HepG2 (cell line): ENCODE data around the gene SNX3. TPM values are rescaled to one million over a fixed set of nuclear protein-coding genes. Genes with fewer than 3 reads are reported as not detected.

Source experiments
- ATAC-seq: fragments of 200-7000 bp; cut with Tn5 transposase; 3 replicates; pipeline ENCODE4 v1.9.1; 2020; ENCODE audit warnings: mild to moderate bottlenecking, moderate library complexity
- BruUV-seq: library from RNA; stranded (reverse); fragments of 400-500 nt; replicated peaks from 2 replicates; lab custom pipeline; 2021; lab: Mats Ljungman, UMichigan
- CTCF ChIA-PET: fragments of 300-600 bp; formaldehyde crosslinking; extraction: SDS; loops from one replicate; lab custom pipeline; 2021; ENCODE audit warnings: low total read pairs, inconsistent platforms, low intra/inter-chr PET ratio; lab: Yijun Ruan, JAX
- POLR2A ChIA-PET: fragments of 350-600 bp; sonication (Branson Sonifier 250); formaldehyde crosslinking; loops from one replicate; lab custom pipeline; 2020; ENCODE audit warnings: antibody characterized with exemption, inconsistent platforms; lab: Yijun Ruan, JAX
- DNase-seq: peaks from one replicate; pipeline ENCODE4 v3.0.0-alpha.2; 2015; ENCODE audit warnings: low spot score
- FAIRE-seq: peaks from 3 replicates; lab custom pipeline; 2011; peaks lifted over from hg19 to GRCh38; lab: Jason Lieb, UNC
- H2AFZ ChIP-seq: one replicate; pipeline ENCODE4 v1.6.1; 2011; ENCODE audit warnings: low read length, inconsistent platforms
- H3K27ac ChIP-seq: fragments of 300-600 bp; 3 replicates; pipeline ENCODE4 v1.8.0; 2011; ENCODE audit warnings: mixed run types, mild to moderate bottlenecking, mixed read lengths, low read length, inconsistent platforms; ENCODE audit not compliant: insufficient read depth; ENCODE audit errors: extremely low read length
- H3K27me3 ChIP-seq, 2 experiments: fragments of 200-600 bp in 1 of 2; 2 replicates in 1 of 2; 3 replicates in 1 of 2; pipeline versions ENCODE4 v1.6.0 to v1.8.0; 2011; ENCODE audit warnings: low read length in 2 of 2, mild to moderate bottlenecking in 2 of 2, moderate library complexity in 2 of 2, inconsistent platforms in 1 of 2; ENCODE audit not compliant: insufficient read depth in 2 of 2, control insufficient read depth in 1 of 2
- H3K36me3 ChIP-seq, 2 experiments: fragments of 200-600 bp in 1 of 2; replicated peaks in 1 of 2; 2 replicates in 1 of 2; 3 replicates in 1 of 2; pipeline versions ENCODE4 v1.5.1 to v1.8.0; 2011; ENCODE audit warnings: low read length in 2 of 2, inconsistent platforms in 1 of 2; ENCODE audit not compliant: insufficient read depth in 2 of 2, control insufficient read depth in 1 of 2
- H3K4me1 ChIP-seq: 2 replicates; pipeline ENCODE4 v1.5.1; 2012; ENCODE audit warnings: low read length, inconsistent platforms; ENCODE audit not compliant: insufficient read depth
- H3K4me2 ChIP-seq: 2 replicates; pipeline ENCODE4 v1.6.0; 2011; ENCODE audit warnings: low read depth, low read length, inconsistent platforms
- H3K4me3 ChIP-seq, 3 experiments: fragments of 200-600 bp in 1 of 3; sonication (generic), shearing (Covaris generic) in 1 of 3; replicated peaks in 1 of 3; 2 replicates each; pipeline ENCODE4 v1.5.1; 2011 to 2016; ENCODE audit warnings: low read length in 3 of 3, inconsistent platforms in 2 of 3, low read depth in 2 of 3, mild to moderate bottlenecking in 2 of 3, control low read depth in 1 of 3, mixed read lengths in 1 of 3; ENCODE audit not compliant: insufficient read depth in 1 of 3
- H3K79me2 ChIP-seq: one replicate; pipeline ENCODE4 v1.6.1; 2011; ENCODE audit warnings: low read length, inconsistent platforms; ENCODE audit not compliant: insufficient read depth
- H3K9ac ChIP-seq: 2 replicates; pipeline ENCODE4 v1.6.0; 2011; ENCODE audit warnings: mild to moderate bottlenecking, low read depth, low read length, inconsistent platforms; ENCODE audit not compliant: insufficient read depth
- H3K9me3 ChIP-seq: 2 replicates; pipeline ENCODE4 v1.5.1; 2012; ENCODE audit warnings: mild to moderate bottlenecking, low read length
- H4K20me1 ChIP-seq: 2 replicates; pipeline ENCODE4 v1.6.0; 2011; ENCODE audit warnings: inconsistent platforms, mild to moderate bottlenecking, low read length, moderate library complexity; ENCODE audit not compliant: insufficient read depth
- BORCS8-MEF2B ChIP-seq: sonication (generic); formaldehyde crosslinking; IDR thresholded peaks from 2 replicates; pipeline ENCODE4 v1.8.0; 2022; ENCODE audit warnings: mild to moderate bottlenecking, missing genetic modification reagents
- CREB3 ChIP-seq: sonication (generic); formaldehyde crosslinking; IDR thresholded peaks from 2 replicates; pipeline ENCODE4 v1.5.0; 2020; ENCODE audit warnings: missing genetic modification reagents
- KDM5B ChIP-seq: sonication (generic); formaldehyde crosslinking; IDR thresholded peaks from 2 replicates; pipeline ENCODE4 v1.4.0; 2020; ENCODE audit warnings: missing genetic modification reagents, mild to moderate bottlenecking, borderline replicate concordance
- MIXL1 ChIP-seq: IDR thresholded peaks from 2 replicates; pipeline ENCODE4 v1.6.1; 2016
- NR2F1 ChIP-seq, 2 experiments: fragments of 450-650 bp in 1 of 2; formaldehyde crosslinking in 1 of 2; IDR thresholded peaks; 2 replicates each; pipeline versions ENCODE4 v1.5.0 to v1.6.1; 2016 to 2020; ENCODE audit warnings: mild to moderate bottlenecking in 1 of 2, missing compliant biosample characterization in 1 of 2, missing genetic modification reagents in 1 of 2, moderate library complexity in 1 of 2
- ZNF207 ChIP-seq: fragments of 450-650 bp; IDR thresholded peaks from 2 replicates; pipeline ENCODE4 v1.6.1; 2016; ENCODE audit warnings: antibody characterized with exemption, borderline replicate concordance
- ZSCAN22 ChIP-seq: sonication (generic); formaldehyde crosslinking; IDR thresholded peaks from 2 replicates; pipeline ENCODE4 v1.4.0; 2020; ENCODE audit warnings: mild to moderate bottlenecking, missing genetic modification reagents
- whole genome bisulfite sequencing: methylation state at CpG from one replicate; pipeline ENCODE4 v1.1.6; 2017; ENCODE audit warnings: low lambda C conversion rate; 5-methylcytosine and 5-hydroxymethylcytosine counted together
- in situ Hi-C: cut with HindIII; loops from 2 replicates; pipeline ENCODE4 v1.10.0; 2017; ENCODE audit warnings: low pct_unique_long_range_greater_than_20kb; ENCODE audit not compliant: extremely low pct_ligation_motif_present
- intact Hi-C: fragments of 100-400 bp; cut with micrococcal nuclease; formaldehyde crosslinking; loops from one replicate; pipeline ENCODE4 v1.10.0; 2022; ENCODE audit not compliant: unreplicated experiment
- polyA plus RNA-seq, 8 experiments: library from polyadenylated mRNA; depleted of rRNA in 3 of 8; stranded (reverse) in 7 of 8; unstranded in 1 of 8; fragments of >200 nt; fragmentation: Illumina TruSeq in 4 of 8; extraction: Trizol in 4 of 8; gene quantifications; 2 replicates each; pipeline versions ENCODE4 v1.2.1 to v1.2.3, GENCODE V29; 2011 to 2016; ENCODE audit warnings: low read depth in 4 of 8, missing spikeins in 1 of 8, mixed read lengths in 1 of 8; ENCODE audit not compliant: insufficient read depth in 1 of 8
- total RNA-seq, 5 experiments: library from RNA; depleted of rRNA; stranded (reverse); fragments of >200 nt; fragmentation: Illumina TruSeq; extraction: Trizol; gene quantifications; 2 replicates each; pipeline ENCODE4 v1.2.3, GENCODE V29; 2016; ENCODE audit warnings: low read depth in 1 of 5

SNX3 gene
- total and polyA plus RNA-seq, 2 of the 13 experiments (the other 11 are each of a cell fraction or from before 2014, with no cell fraction given), result 84.9 to 226 TPM

- TF ChIP-seq BORCS8-MEF2B, result no peak
- TF ChIP-seq CREB3, result no peak
- TF ChIP-seq KDM5B, result no peak
- no peak for TF ChIP-seq ZSCAN22 (CRISPR knock-in tag)
- TF ChIP-seq, all 625 proteins: peak for 0
- Histone ChIP-seq H3K27me3 (no peaks in the 10 kb centered on the region), H3K4me3 (no peak overlapping the region), H2AFZ (no peak overlapping the region), H3K4me2 (no peak overlapping the region), H3K4me1 (peaks cover 26% of the 10 kb centered on the region), H3K9me3 (no peaks in the 10 kb centered on the region), H4K20me1 (no peaks in the 10 kb centered on the region), H3K9ac (no peak overlapping the region), H3K79me2 (no peaks in the 10 kb centered on the region), H3K27ac (no peak overlapping the region), H3K36me3 (no peaks in the 10 kb centered on the region)
- no peak for DNase-seq
- CTCF ChIA-PET, result no interaction called here
- intact Hi-C loops (no loop called here), in situ Hi-C loops (no loop called here)
- FAIRE-seq, result no peak
- no peak for ATAC-seq
- POLR2A ChIA-PET, result interaction anchor here (0.6 kb wide), 1 partner anchor 13 kb away, joined by 7 read pairs; no protein-coding TSS in a partner anchor
- WGBS, result 18% methylated on average over 1 of the region's 1 CpG
- no TSS peak for BruUV-seq
Measured at GRCh38 chr6:108277295-108277694, 16.5 kb upstream of the SNX3 start.

- DNase-seq (no peak), ATAC-seq (peak; percentile 45; the same call in 2 of the 3 replicates), FAIRE-seq (no peak)
- BruUV-seq, result no TSS peak
- no peaks in the 10 kb centered on the region for H3K36me3 ChIP-seq
- intact Hi-C loops, result no loop called here
- H3K4me3 ChIP-seq, result no peak overlapping the region
- 2% methylated on average over 2 of the region's 2 CpGs for WGBS
- POLR2A ChIA-PET, result no interaction called here
- no peaks in the 10 kb centered on the region for H3K9me3 ChIP-seq
- peak overlapping the region; percentile 21 for H3K4me2 ChIP-seq
- H3K27me3 ChIP-seq, result no peaks in the 10 kb centered on the region
- CTCF ChIA-PET, result no interaction called here
- H3K9ac ChIP-seq, result no peak overlapping the region
- H3K4me1 ChIP-seq, result peaks cover 26% of the 10 kb centered on the region
- in situ Hi-C loops, result no loop called here
- H3K79me2 ChIP-seq, result no peaks in the 10 kb centered on the region
- H3K27ac ChIP-seq, result no peak overlapping the region
- H4K20me1 ChIP-seq, result no peaks in the 10 kb centered on the region
- TF ChIP-seq ZNF207 (no peak), MIXL1 (CRISPR knock-in tag) (0 out of 2 replicates have a peak, but pooled peaks have one; percentile 23), NR2F1 (CRISPR knock-in tag; IDR thresholded peaks at IDR 0.05) (0 out of 4 replicates have a peak, but pooled peaks of 1 of the 2 experiments have one; percentile 24)
- TF ChIP-seq, all 625 proteins: peak for 2
- no peak overlapping the region for H2AFZ ChIP-seq
Measured at GRCh38 chr6:108275976-108276375, 15.1 kb upstream of the SNX3 start.
